Measurements from ENCODE around the gene DERA. TPM values are rescaled to one million over a fixed set of nuclear protein-coding genes. Genes with fewer than 3 reads are reported as not detected.

Gene DERA
- total RNA-seq, 1 donor from 2014 or later = 21.4 TPM

- DNase-seq (ENCODE audit: extremely low spot score in 2 of 2) = no peak
- Histone ChIP-seq H3K4me1 (no peaks in the 10 kb centered on the region), H3K4me3 (no peak overlapping the region), H3K27me3 (no peaks in the 10 kb centered on the region), H3K9me3 (no peaks in the 10 kb centered on the region), H3K27ac (no peak overlapping the region), H3K36me3 (peaks cover 0 to 7% of the 10 kb centered on the region in 2 donors)
- intact Hi-C loops (cut with DNase I) = no loop called here
- TF ChIP-seq POLR2A (IDR thresholded peaks at IDR 0.05) (no peak), CTCF (IDR thresholded peaks at IDR 0.05) (no peak), POLR2AphosphoS5 (IDR thresholded peaks at IDR 0.05; ENCODE audit: insufficient read depth in 1 of 2, low read depth in 1 of 2) (no peak)
These were observed 60.1 kb downstream of the DERA start for GRCh38 chr12:15971211-15971610.

- intact Hi-C loops (cut with DNase I) = no loop called here
- H3K27ac ChIP-seq = no peak overlapping the region
- TF ChIP-seq POLR2A (IDR thresholded peaks at IDR 0.05) (no peak), CTCF (IDR thresholded peaks at IDR 0.05) (no peak), POLR2AphosphoS5 (IDR thresholded peaks at IDR 0.05; ENCODE audit: insufficient read depth in 1 of 2, low read depth in 1 of 2) (no peak)
- no peak overlapping the region for H3K4me3 ChIP-seq
- no peaks in the 10 kb centered on the region for H3K9me3 ChIP-seq
- H3K4me1 ChIP-seq = peaks cover 3% of the 10 kb centered on the region
- no peaks in the 10 kb centered on the region for H3K27me3 ChIP-seq
- DNase-seq (ENCODE audit: extremely low spot score in 2 of 2) = no peak
- H3K36me3 ChIP-seq = peaks cover 0 to 7% of the 10 kb centered on the region in 2 donors
These were observed 61.8 kb downstream of the DERA start for GRCh38 chr12:15972894-15973293.

GRCh38 chr12:15977999-15978951 is 67.1 kb downstream of the DERA start:
- DNase-seq (ENCODE audit: extremely low spot score in 2 of 2) = no peak
- Histone ChIP-seq H3K27me3 (no peaks in the 10 kb centered on the region), H3K36me3 (peaks cover 0 to 3% of the 10 kb centered on the region in 2 donors), H3K9me3 (no peaks in the 10 kb centered on the region), H3K4me3 (no peak overlapping the region), H3K27ac (no peak overlapping the region), H3K4me1 (peaks cover 21% of the 10 kb centered on the region)
- no peak for TF ChIP-seq CTCF (IDR thresholded peaks at IDR 0.05)
- no peak for TF ChIP-seq POLR2A (IDR thresholded peaks at IDR 0.05)
- intact Hi-C loops (cut with DNase I) = no loop called here

GRCh38 chr12:15979096-15980092 is 68.3 kb downstream of the DERA start:
- no peak overlapping the region for H3K4me3 ChIP-seq
- TF ChIP-seq POLR2AphosphoS5 (IDR thresholded peaks at IDR 0.05; ENCODE audit: insufficient read depth in 1 of 2, low read depth in 1 of 2) = no peak
- no peak for TF ChIP-seq POLR2A (IDR thresholded peaks at IDR 0.05)
- no peak for TF ChIP-seq CTCF (IDR thresholded peaks at IDR 0.05)
- no peaks in the 10 kb centered on the region for H3K9me3 ChIP-seq
- H3K4me1 ChIP-seq = peaks cover 21% of the 10 kb centered on the region
- no peaks in the 10 kb centered on the region for H3K27me3 ChIP-seq
- no peak for DNase-seq (ENCODE audit: extremely low spot score in 2 of 2)
- no peak overlapping the region for H3K27ac ChIP-seq
- H3K36me3 ChIP-seq = peaks cover 0 to 5% of the 10 kb centered on the region in 2 donors
- intact Hi-C loops (cut with DNase I) = no loop called here

Data from vagina (tissue), 2 donors.